ENCODE results near the gene GTF3C4. TPM values are rescaled to one million over a fixed set of nuclear protein-coding genes. Genes with fewer than 3 reads are reported as not detected.
"Not testable (repeated sequence)": the region's sequence is repeated elsewhere in the genome, so short reads cannot be mapped to it uniquely, and the experiment has no call there.

The GTF3C4 gene
- total RNA-seq, 2 donors from 2014 or later = 16.0 to 17.3 TPM

- WGBS = 67% methylated on average over 6 of the region's 6 CpGs
- no peak for DNase-seq (ENCODE audit: low spot score)
- TF ChIP-seq POLR2AphosphoS5 (IDR thresholded peaks at IDR 0.05) (no peak), CTCF (IDR thresholded peaks at IDR 0.05) (no peak), POLR2A (IDR thresholded peaks at IDR 0.05) (no peak)
Observed at GRCh38 chr9:132710333-132710732, 40.1 kb downstream of the GTF3C4 start.

GRCh38 chr9:132711152-132711551, 40.9 kb downstream of the GTF3C4 start:
- intact Hi-C loops (cut with DNase I); H3K4me1 ChIP-seq (replicated peaks); DNase-seq (ENCODE audit: low spot score); H3K4me3 ChIP-seq; H3K36me3 ChIP-seq; H3K9me3 ChIP-seq; H3K27me3 ChIP-seq (replicated peaks; ENCODE audit: insufficient read depth); H3K27ac ChIP-seq: not testable (repeated sequence)
- 97% methylated on average over 5 of the region's 5 CpGs for WGBS

More at GRCh38 chr9:132710333-132710732, 40.1 kb downstream of the GTF3C4 start:
- no peaks in the 10 kb centered on the region for H3K36me3 ChIP-seq
- intact Hi-C loops (cut with DNase I) = no loop called here
- H3K4me3 ChIP-seq = no peak overlapping the region
- H3K4me1 ChIP-seq (replicated peaks) = no peaks in the 10 kb centered on the region
- no peak overlapping the region for H3K27ac ChIP-seq
- H3K9me3 ChIP-seq = no peaks in the 10 kb centered on the region
- no peaks in the 10 kb centered on the region for H3K27me3 ChIP-seq (replicated peaks; ENCODE audit: insufficient read depth)

- 82% methylated on average over 3 of the region's 3 CpGs for WGBS
- TF ChIP-seq POLR2A (IDR thresholded peaks at IDR 0.05) (no peak), POLR2AphosphoS5 (IDR thresholded peaks at IDR 0.05) (no peak), CTCF (IDR thresholded peaks at IDR 0.05) (no peak)
- H3K27ac ChIP-seq = no peak overlapping the region
Observed at GRCh38 chr9:132711846-132712245, 41.6 kb downstream of the GTF3C4 start.

GRCh38 chr9:132712753-132713152, 42.5 kb downstream of the GTF3C4 start:
- intact Hi-C loops (cut with DNase I) = no loop called here
- Histone ChIP-seq H3K36me3 (no peaks in the 10 kb centered on the region), H3K27me3 (replicated peaks; ENCODE audit: insufficient read depth) (no peaks in the 10 kb centered on the region), H3K4me1 (replicated peaks) (no peaks in the 10 kb centered on the region), H3K4me3 (no peak overlapping the region), H3K9me3 (no peaks in the 10 kb centered on the region), H3K27ac (no peak overlapping the region)
- DNase-seq (ENCODE audit: low spot score) = no peak
- TF ChIP-seq CTCF (IDR thresholded peaks at IDR 0.05) (no peak), POLR2A (IDR thresholded peaks at IDR 0.05) (no peak), POLR2AphosphoS5 (IDR thresholded peaks at IDR 0.05) (no peak)
- 80% methylated on average over 5 of the region's 5 CpGs for WGBS

More at GRCh38 chr9:132711846-132712245, 41.6 kb downstream of the GTF3C4 start:
- no peak for DNase-seq (ENCODE audit: low spot score)
- no peaks in the 10 kb centered on the region for H3K36me3 ChIP-seq
- H3K4me1 ChIP-seq (replicated peaks) = no peaks in the 10 kb centered on the region
- no peaks in the 10 kb centered on the region for H3K27me3 ChIP-seq (replicated peaks; ENCODE audit: insufficient read depth)
- no peaks in the 10 kb centered on the region for H3K9me3 ChIP-seq
- intact Hi-C loops (cut with DNase I) = no loop called here
- H3K4me3 ChIP-seq = no peak overlapping the region

- intact Hi-C loops (cut with DNase I) = no loop called here
- Histone ChIP-seq H3K4me1 (replicated peaks) (no peaks in the 10 kb centered on the region), H3K27ac (no peak overlapping the region), H3K36me3 (no peaks in the 10 kb centered on the region), H3K9me3 (no peaks in the 10 kb centered on the region), H3K27me3 (replicated peaks; ENCODE audit: insufficient read depth) (no peaks in the 10 kb centered on the region), H3K4me3 (no peak overlapping the region)
- WGBS = 90% methylated on average over 4 of the region's 4 CpGs
- no peak for DNase-seq (ENCODE audit: low spot score)
- no peak for TF ChIP-seq POLR2A (IDR thresholded peaks at IDR 0.05)
Observed at GRCh38 chr9:132716007-132716406, 45.7 kb downstream of the GTF3C4 start.

- 51% methylated on average over 13 of the region's 13 CpGs for WGBS
- H3K4me1 ChIP-seq (replicated peaks) = no peaks in the 10 kb centered on the region
- H3K9me3 ChIP-seq = no peaks in the 10 kb centered on the region
- H3K27me3 ChIP-seq (replicated peaks; ENCODE audit: insufficient read depth) = peaks cover 3% of the 10 kb centered on the region
- H3K4me3 ChIP-seq = no peak overlapping the region
- no peaks in the 10 kb centered on the region for H3K36me3 ChIP-seq
- TF ChIP-seq CTCF (IDR thresholded peaks at IDR 0.05) = no peak
- TF ChIP-seq POLR2AphosphoS5 (IDR thresholded peaks at IDR 0.05) = no peak
- no peak for TF ChIP-seq POLR2A (IDR thresholded peaks at IDR 0.05)
- DNase-seq (ENCODE audit: low spot score) = no peak
- intact Hi-C loops (cut with DNase I) = no loop called here
- H3K27ac ChIP-seq = no peak overlapping the region
Observed at GRCh38 chr9:132717326-132717945, 47.2 kb downstream of the GTF3C4 start.

- DNase-seq (ENCODE audit: low spot score); H3K36me3 ChIP-seq; H3K27ac ChIP-seq; H3K27me3 ChIP-seq (replicated peaks; ENCODE audit: insufficient read depth); intact Hi-C loops (cut with DNase I); H3K9me3 ChIP-seq; H3K4me1 ChIP-seq (replicated peaks); H3K4me3 ChIP-seq: not testable (repeated sequence)
- 57% methylated on average over 8 of the region's 8 CpGs for WGBS
Observed at GRCh38 chr9:132718381-132718928, 48.2 kb downstream of the GTF3C4 start.
